M059J (cell line): ENCODE data around the gene CASP7. TPM values are rescaled to one million over a fixed set of nuclear protein-coding genes. Genes with fewer than 3 reads are reported as not detected.
"Not testable (repeated sequence)": the region's sequence is repeated elsewhere in the genome, so short reads cannot be mapped to it uniquely, and the experiment has no call there.

ENCODE experiments used
- DNase-seq: peaks from one replicate; pipeline ENCODE4 v3.0.0-alpha.2; 2012; ENCODE audit warnings: low read depth
- total RNA-seq: library from RNA; depleted of rRNA; stranded (reverse); fragments of >200 nt; shearing (Covaris generic); gene quantifications from 2 replicates; pipeline ENCODE4 v1.2.3, GENCODE V29; 2014; rRNA removed

The CASP7 gene
- 53.8 and 61.0 TPM in 2 replicates for total RNA-seq

DNA sequence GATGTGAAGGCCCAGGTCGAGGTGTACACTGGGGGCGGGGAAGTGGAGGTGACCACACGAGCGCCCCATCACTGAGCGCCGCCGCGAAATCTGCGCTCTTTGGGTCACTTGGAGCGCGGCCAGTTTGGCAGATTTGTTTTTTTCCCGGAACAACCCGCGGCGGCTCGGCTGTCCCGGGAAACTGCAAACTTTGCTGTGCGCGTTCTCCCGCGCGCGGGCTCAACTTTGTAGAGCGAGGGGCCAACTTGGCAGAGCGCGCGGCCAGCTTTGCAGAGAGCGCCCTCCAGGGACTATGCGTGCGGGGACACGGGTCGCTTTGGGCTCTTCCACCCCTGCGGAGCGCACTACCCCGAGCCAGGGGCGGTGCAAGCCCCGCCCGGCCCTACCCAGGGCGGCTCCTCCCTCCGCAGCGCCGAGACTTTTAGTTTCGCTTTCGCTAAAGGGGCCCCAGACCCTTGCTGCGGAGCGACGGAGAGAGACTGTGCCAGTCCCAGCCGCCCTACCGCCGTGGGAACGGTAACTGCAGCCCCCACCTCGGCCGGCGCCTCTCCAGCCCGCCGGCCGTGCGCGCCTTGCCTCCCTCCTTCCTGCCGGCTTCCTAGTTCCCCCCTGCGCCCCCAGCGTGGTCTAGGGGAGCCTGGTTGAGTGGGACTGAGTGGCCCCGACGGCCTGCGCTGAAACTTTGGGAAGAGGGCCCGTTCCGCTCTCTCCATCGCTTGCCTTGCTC, at the start of gene CASP7:
Gene CASP7, plus strand, starts transcription at position 450 of the 727 bp plus-strand sequence. CDS start 17,582 bp downstream, outside the sequence.
- peak; percentile 85 for DNase-seq

DNA sequence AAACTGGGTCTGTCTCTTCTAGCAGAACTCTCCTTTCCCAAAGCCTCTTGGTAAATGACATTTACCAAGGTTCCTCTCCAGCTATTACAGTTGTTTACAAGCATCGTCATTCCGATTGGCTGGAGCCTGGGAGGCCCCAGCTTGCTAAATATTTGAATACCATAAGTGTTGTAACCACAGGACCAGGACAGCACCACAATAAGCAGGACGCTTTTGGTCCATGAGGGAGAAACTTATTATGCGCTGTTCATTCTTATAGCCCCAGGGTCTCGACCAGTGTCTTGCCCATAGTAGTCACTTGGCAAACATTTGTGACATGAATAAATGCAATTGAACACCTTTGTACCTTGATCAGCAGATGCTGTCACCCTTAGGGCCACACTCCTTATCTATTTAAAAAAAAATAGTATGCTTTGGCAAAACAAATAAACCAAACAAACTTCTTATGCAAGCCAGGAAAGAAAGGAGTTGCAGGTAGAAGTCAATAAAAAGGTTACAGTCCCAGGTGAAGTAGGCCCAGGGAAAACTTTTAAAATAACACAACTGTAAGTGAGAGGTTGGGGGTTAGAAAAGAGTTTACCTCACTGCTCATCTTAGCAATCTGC, 48.7 kb upstream of the CASP7 start:
- no peak for DNase-seq

DNA sequence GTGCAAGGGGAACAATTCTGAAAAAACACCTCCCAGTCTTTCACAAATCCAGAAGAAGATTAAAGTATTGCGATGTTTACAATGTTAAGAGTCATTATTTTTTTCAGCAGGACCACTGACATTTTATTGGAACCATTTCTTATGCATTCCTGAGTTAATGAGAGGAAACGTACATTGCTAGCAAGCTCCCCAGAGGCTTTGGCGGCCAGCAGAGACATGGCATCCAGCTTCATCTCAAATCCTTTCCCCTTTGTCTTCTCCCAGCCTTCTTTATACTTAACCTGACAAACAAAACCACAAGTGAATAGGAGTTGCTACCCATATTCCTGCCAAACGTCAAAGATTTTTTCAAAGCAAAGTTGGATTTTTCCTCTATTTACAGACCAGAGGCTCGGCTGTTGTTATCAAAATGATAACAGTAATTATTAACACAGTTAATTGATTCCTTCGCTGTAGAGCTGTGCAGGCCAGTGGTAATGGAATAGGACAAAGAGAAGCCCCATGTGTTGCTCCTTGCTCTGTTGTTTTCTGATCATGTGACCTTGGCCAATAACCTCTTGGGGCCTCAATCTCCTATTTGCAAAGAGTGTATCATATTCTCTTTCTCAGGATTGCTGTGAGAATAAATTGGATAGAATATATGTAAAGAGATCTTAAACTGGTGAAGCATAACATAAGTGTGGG, 47.9 kb upstream of the CASP7 start:
- no peak for DNase-seq

DNA sequence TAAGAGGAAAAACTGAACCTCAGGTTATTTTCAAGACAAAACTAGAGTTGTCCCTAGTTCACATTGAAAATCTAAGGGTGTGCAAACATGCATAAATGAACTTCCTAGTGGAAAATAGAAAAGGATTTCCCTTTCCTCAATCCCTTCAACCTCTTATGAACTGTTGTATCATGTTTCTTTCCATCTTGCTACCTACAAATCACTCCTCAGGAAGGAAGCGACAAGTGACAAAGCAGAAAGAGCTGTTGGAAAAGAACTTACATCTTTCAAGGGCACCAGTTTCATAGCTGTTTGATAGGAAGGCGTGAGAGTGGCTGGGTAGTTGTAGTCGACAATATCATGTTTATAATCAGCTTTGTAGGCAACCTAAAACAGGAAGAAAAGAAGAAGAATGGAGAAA, 39.7 kb upstream of the CASP7 start:
- no peak for DNase-seq

DNA sequence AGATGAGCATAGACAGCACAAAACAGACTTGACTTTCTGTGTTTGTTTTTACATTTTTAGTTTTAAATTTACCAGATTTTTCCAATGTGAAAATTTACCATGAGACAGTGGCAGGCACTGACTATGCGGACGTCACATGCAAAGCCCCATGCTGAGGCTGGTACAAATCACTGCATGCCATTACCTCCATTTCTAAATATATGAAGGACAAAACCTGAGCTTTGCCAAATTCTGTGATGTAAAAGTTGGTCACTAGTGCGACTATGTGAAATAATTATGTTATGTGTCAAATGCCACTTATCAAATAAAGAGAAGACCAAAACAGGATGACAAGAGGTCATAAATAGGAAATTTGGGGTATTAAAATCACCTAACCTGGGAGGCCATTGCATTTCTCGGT, 38.0 kb upstream of the CASP7 start:
- DNase-seq = no peak

DNA sequence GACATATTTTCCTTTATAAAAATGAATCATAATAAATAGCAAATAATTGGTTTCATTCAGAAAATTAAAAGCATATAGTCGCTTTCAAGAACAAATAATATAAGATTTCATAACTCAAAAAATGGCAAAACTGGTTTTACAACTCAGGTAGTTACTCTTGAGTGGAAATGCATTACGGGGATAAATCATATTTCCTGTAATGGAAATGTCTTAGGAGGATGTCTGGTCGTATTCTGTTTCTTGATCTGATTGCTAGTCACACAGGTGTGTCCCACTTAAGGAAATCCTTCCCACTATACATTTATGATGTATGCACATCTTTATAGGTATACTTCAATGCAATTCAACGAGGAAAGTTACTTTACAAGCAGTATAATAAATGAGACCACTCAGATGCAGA, 36.5 kb upstream of the CASP7 start:
- no peak for DNase-seq

DNA sequence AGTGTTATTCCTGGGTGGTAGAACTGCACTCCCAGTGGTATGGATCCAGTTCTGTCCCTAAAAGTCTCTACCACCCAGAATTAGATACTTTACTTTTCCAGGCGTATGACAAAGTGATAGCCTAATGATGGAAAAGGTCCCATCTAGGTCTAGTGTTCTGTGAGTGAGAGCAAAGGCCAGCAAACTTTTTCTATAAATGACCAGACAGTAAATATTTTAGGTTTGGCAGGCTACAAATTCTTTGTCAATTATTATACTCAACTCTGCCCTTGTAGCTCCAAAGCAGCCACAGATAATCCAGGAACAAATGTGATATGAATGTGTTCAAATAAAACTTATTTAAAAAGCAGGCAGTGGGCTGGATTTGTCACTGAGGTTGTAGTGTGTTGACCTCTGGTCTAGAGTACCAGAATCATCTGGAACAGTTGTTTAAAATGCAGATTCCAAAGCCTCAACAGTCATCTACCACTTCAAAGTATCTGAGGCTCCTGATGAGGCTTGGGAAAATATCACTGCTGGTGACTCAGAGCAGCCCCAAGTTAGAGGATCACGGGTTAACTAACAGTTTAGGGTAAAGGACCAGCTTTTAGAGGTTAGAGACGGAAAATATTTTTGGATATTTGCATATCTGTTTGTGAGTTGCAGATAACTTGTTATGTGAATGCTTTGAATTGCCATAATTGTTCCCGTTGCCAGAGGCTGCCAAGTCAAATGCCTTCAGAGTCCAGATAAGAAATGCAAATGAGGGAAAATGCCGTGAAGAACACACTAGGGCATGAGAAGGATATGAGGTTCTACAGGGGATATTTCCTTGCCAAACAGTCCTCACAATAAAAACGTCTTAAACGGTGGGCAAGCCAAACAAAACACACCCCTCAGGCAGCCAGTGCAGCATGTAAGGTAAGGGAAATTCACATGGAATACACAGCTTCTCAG, 35.3 kb upstream of the CASP7 start:
- peak; percentile 71 for DNase-seq

DNA sequence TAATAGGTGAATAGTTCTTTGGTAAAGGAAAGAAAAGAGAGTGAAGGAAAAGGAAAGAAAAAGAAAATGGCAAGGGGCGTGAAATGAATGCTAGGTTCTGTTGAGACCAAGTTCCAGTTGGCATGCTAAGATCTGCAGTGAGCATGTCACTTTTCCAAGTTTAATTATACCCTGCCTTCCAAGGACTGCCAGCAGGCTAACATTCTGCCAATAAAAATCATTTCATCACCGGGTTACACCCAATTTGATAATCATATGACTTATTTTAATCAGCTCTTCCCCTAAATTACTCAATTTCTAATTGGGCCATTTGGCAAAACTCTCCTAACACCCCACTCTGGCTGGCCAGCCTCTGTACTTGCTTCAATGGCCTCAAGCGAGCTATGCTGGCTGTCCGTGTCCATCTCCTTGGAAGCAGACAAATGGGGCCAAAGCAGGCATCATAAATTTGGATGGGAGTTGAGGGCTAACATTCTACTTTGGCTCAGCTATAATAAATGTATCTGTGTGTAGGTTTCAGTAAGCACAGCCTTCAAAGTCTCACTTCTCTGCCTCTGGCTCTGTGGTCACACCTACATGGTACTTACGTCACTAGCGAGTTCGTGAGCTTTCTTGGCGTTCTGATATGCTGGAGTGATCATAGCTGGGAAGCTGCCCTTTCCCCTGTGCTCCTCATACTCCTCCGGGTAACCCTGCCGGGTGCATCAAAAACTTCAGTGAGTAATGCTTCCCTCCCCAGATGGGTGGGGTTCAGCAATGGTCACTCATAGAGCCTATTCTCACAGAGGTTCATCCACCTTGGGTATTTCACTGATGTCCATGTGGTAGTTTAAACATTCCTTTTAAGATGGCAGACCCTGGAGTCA, 33.1 kb upstream of the CASP7 start:
- no peak for DNase-seq

DNA sequence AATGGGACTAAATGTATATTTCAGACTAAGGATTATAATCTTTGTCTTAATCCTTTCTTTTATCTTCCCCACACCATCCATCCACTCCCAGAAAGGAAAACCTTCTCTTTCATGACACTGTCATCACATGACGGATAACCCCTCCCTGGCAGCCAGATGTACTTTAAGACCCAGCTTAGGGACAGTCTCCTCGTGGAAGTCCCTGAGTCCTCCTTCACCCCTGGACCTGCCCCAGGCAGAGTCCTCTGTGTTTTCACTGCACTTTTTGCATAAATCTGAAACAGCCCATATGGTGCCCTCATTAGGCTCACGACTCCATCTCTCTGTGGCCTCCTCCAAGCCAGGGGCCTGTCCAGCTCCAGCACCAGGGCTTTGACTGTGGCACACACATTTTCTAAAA, 31.9 kb upstream of the CASP7 start:
- no peak for DNase-seq

DNA sequence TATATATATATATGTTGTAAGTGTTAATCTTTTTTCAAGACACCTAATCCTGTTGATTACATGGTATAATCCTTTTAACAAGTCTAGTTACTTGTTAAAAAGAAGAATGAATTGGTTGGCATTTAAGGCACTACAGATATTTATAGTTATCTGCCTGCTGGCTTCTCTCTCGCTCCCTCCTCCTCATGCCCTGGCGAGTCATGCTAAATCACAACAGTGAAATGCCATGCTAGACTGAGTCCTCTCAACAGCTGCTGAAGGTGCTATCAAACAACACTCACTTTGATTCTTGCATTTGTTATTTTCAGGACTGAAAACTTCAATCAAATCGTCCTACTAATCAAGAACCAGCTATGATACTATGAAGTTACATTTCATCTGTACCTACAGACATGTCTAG, 31.2 kb upstream of the CASP7 start:
- DNase-seq = peak; percentile 27

DNA sequence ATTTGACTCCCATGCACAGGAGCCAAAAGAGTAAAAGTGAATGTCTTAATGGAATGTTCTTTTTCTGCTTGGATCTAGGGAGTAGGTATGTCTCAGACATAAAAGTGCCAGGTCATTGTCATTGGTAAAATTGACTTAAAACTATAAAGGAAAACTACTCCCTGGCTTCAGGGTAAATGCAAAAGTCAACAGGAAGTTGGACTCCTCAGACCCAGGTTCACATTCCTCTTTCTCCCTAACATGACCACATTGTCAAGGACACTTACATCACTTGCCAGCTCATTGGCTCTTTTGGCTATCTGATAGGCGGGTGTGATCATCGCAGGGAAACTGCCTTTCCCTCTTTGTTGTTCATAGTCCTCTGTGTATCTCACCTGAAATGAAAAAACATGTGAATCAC, 29.5 kb upstream of the CASP7 start:
- DNase-seq = peak; percentile 49

DNA sequence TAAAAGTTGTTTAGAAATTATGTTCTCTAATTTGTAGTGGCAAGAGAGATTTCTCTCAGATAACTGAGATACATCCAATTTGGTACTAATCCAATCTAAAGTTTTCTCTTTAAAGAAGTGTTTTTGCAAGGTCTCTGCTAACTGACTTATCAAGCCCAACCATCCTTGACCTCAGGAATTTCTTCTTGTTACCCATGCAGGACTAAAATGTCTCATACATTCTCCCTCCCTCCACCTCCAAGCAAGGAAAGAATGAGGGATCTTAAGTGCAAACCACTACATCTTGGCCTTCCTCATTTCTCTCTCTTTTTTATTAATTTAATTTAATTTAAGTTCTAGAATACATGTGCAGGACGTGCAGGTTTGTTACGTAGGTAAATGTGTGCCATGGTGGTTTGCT, 28.7 kb upstream of the CASP7 start:
- no peak for DNase-seq

DNA sequence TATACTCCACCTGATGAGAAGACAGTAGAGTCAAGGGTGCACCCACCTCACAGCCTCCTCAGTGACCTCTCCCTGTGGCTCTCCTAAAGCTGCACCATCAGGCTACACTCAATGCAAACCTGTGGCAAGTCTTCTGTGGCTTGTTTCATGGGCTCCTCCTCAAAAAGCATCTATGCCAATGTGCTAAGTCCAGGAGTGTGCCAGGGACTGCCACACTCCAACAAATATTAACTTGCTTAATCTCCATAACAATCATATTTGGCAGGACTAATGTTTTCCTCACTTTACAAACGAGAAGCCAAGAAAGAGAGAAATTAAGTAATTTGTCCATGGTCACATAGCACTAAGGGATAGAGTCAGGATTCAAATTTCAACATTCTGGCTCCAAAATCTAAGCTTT, 27.8 kb upstream of the CASP7 start:
- DNase-seq = no peak

DNA sequence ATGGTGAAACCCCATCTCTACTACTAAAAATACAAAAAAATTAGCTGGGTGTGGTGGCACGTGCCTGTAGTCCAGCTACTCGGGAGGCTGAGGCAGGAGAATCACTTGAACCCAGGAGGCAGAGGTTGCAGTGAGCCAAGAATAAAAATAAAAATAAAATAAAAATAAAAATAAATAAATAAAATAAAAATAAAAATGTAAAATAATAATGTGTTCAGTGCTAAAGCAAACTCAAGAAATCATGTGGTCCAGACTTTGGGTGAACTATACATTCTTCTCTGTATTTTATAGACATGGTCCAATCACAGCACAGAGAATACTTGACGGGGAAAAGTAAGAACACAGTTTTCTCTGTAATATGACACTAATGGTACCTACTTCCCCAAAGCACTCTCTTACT, 27.3 kb upstream of the CASP7 start:
- not testable (repeated sequence) for DNase-seq

DNA sequence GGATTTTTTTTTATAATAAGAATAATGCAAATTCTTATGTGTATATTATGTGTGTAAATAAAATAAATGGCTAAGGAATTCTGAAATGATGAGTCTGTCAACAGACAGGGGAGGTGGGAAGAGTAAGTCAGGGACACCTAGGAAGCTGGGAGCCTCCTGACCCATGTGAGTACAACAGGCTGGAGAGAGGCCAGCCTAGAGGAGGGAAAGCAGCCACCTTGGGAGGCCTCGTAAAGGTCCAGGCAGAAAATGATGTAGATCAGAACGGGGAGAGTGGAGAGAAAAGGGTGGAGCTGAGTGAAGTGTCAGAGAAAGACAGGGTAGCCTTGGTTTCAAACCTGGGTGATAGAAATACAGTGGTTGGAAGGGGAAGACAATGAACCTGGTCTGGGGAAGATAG, 22.8 kb upstream of the CASP7 start:
- DNase-seq = no peak

DNA sequence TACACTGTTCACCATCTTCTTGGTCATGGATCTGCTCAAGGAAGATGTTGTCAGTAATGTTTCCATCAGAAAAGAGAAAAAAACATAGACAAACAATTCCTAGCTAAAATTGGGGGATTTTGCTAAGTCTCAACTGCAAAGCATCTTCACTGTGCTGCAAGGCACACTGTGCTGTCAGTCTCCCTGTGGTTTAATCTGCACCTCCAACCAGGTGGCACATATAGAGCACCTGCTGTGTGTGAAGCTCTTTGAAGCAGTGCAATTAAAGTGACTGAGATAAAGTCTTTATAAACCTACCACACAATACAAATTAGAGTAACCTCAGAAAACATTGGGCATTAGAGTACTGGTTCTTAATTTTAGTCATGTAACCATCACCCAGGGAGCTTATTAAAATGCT, 22.2 kb upstream of the CASP7 start:
- DNase-seq = no peak

DNA sequence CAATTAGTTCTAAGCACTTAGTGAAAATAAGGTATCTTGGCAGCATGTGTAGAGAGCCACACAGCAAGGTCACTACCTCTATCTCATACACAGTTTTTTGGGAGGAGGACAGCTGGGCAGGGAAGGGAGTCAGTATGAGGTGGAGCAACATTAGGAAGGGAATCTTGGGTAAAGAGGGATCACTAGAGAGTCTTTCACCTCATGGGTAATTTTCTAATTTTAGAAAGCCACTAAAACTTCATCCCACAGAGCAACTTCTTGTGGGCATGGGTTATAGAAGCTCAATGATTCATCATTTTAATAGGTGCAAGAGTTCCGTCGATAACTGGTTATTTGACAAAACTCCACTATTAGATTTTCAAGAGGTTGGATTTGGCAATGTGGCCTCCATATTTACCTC, 18.4 kb upstream of the CASP7 start:
- DNase-seq = no peak

DNA sequence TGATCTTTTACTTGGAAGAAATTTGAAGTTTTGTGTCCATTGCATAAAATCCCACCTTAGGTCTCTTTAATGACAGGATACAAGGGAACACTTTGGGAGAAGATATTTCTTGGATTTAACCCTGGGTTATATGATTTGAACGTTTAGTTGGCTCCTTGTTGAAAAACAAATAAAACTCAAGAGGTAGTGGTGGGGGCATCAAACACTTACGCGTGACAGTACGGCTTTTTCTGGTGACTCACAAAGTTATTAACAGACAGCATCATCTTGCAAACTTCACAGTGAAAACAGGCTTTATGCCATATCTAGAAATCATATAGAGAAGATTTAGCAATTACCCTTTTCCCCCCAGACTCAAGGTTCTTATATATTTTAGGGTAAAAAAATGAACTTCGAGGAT, 16.6 kb upstream of the CASP7 start:
- peak; percentile 26 for DNase-seq

DNA sequence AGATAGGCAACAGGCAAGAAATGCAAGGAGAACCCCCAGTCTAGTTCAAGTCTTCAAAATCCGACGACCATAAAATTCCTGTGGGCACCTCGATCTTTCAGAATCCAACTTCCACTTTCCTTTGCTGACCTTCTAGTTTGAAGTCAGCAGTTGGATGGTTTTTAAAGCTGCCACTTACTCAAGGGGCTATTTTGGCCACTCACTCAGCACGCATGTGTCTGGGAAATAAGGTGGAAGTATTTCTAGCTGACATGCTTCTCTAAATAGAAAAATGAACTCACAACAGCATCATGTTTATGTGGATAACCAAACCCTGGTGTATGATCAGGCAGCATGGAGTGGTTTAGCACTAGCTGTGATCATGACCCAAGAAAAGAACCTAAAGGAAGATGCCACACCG, 15.8 kb upstream of the CASP7 start, which contains the start of gene NRAP:
Gene NRAP, minus strand, starts transcription at position 134 of the 400 bp plus-strand sequence. CDS start 159 bp downstream, outside the sequence.
- DNase-seq = no peak

DNA sequence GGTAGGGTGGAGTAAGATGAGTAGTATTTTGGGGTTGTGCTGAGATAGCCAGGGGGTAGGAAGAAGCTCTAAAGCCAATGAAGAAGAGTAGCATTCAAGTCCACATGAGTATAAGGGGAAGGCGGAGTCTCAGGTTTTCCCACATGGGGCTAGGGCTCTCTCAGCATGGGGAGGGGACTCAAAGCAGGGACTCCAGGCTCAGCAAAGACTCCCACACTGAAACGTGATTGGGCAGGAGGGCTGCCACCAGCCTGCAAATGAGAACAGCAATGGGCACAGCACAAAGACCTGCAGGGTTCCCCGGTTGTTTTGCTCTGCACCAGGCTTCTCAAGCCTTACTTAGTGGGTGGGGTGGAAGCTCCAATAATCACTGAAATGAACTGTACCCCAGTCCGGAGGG, 14.4 kb upstream of the CASP7 start:
- no peak for DNase-seq

DNA sequence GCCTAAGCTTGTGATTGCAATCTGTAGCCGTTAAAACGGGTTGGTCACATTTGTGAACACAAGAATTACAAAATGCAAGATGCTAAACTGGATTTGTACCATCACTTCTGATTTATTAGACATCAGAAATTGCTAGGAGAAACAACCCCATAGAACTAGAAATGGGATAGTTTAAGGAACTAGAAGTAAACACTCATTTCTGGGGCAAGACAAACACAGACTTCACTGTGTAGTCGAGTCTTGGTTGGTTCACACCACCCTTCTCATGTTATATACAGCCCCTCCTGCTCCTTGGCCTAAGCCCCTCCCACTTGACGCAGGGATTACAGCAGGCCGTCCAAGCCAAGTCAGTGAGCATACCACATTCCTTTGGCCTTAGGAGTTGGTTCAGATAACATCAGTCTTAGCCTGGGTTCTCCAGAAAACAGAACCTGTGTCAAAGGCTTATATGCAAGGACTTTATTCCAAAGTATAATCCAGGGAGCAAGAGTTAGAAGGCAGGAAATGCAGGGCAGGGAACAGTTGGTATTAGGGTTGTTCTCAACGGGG, 13.8 kb upstream of the CASP7 start:
- DNase-seq = peak; percentile 86
